Upper lobe of right lung (tissue), 1 donor: ENCODE data around the gene TMEM203. TPM values are rescaled to one million over a fixed set of nuclear protein-coding genes. Genes with fewer than 3 reads are reported as not detected.

Experiments
- ATAC-seq: fragments of 200-7000 bp; cut with Tn5 transposase; one replicate; pipeline ENCODE4 v1.9.1; 2020; ENCODE audit warnings: mild to moderate bottlenecking, moderate library complexity
- DNase-seq: peaks from one replicate; pipeline ENCODE4 v3.0.0-alpha.2; 2020
- H3K27ac ChIP-seq: fragments of 200-600 bp; one replicate; pipeline ENCODE4 v1.8.0; 2022
- H3K27me3 ChIP-seq: fragments of 200-600 bp; one replicate; pipeline ENCODE4 v1.8.0; 2022; ENCODE audit warnings: mild to moderate bottlenecking
- H3K36me3 ChIP-seq: fragments of 200-600 bp; one replicate; pipeline ENCODE4 v1.8.0; 2022
- H3K4me1 ChIP-seq: fragments of 200-600 bp; one replicate; pipeline ENCODE4 v1.8.0; 2022
- H3K4me3 ChIP-seq: fragments of 200-600 bp; one replicate; pipeline ENCODE4 v1.8.0; 2022; ENCODE audit warnings: mild to moderate bottlenecking
- H3K9me3 ChIP-seq: fragments of 200-600 bp; one replicate; pipeline ENCODE4 v1.8.0; 2022
- intact Hi-C: fragments of 100-400 bp; cut with DNase I; formaldehyde crosslinking; loops from one replicate; pipeline ENCODE4 v1.11.0; 2022
- total RNA-seq: library from RNA; stranded (reverse); fragmentation: NEBNext Ultra II Directional; extraction: Animal tissue kit (Norgen Biotek cat#: 25700); gene quantifications from one replicate; pipeline ENCODE4 v1.2.1, GENCODE V29; 2021
- TF ChIP-seq, protein P1 (sequence below): fragments of 200-600 bp; IDR thresholded peaks from one replicate; pipeline ENCODE4 v1.8.0; 2022; ENCODE audit warnings: antibody characterized with exemption
- donor health status: DM: no; HTN: yes; CAD: no; lungs with severe emphysema.

The TMEM203 gene
- total RNA-seq, 1 donor from 2014 or later, result 28.7 TPM

GRCh38 chr9:137187386-137187785, 18.1 kb downstream of the TMEM203 start:
- TF ChIP-seq, protein P1, sequence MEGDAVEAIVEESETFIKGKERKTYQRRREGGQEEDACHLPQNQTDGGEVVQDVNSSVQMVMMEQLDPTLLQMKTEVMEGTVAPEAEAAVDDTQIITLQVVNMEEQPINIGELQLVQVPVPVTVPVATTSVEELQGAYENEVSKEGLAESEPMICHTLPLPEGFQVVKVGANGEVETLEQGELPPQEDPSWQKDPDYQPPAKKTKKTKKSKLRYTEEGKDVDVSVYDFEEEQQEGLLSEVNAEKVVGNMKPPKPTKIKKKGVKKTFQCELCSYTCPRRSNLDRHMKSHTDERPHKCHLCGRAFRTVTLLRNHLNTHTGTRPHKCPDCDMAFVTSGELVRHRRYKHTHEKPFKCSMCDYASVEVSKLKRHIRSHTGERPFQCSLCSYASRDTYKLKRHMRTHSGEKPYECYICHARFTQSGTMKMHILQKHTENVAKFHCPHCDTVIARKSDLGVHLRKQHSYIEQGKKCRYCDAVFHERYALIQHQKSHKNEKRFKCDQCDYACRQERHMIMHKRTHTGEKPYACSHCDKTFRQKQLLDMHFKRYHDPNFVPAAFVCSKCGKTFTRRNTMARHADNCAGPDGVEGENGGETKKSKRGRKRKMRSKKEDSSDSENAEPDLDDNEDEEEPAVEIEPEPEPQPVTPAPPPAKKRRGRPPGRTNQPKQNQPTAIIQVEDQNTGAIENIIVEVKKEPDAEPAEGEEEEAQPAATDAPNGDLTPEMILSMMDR, result no peak
- H3K9me3 ChIP-seq, result no peaks in the 10 kb centered on the region
- peaks cover 57% of the 10 kb centered on the region for H3K36me3 ChIP-seq
- H3K4me1 ChIP-seq, result peaks cover 34% of the 10 kb centered on the region
- H3K27me3 ChIP-seq, result no peaks in the 10 kb centered on the region
- DNase-seq (no peak), ATAC-seq (no peak)
- H3K27ac ChIP-seq, result peak overlapping the region; percentile 95
- intact Hi-C loops, result no loop called here
- peak overlapping the region; percentile 99 for H3K4me3 ChIP-seq

DNA sequence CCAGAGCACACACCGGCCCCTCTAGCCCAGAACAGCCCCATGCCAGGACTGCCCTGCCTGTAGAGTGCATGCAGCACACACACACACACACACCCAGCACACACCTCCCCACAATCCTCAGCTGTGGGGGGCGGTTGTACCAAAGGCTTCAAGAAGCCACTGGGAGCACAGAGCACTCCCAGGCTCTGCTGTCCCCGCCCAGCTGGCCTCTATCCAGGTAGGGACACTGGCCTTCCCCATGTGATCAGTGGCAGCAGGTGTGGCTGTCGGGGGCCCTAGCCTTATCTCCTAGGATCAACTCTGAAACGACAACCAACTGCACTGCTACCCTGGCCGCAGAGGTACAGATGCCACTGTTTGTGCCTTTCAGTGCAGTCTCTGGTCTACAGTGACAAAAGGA, 19.1 kb downstream of the TMEM203 start:
- intact Hi-C loops, result no loop called here
- Histone ChIP-seq H3K4me1 (peaks cover 34% of the 10 kb centered on the region), H3K27me3 (no peaks in the 10 kb centered on the region), H3K27ac (no peak overlapping the region), H3K36me3 (peaks cover 58% of the 10 kb centered on the region), H3K4me3 (peak overlapping the region; percentile 99), H3K9me3 (no peaks in the 10 kb centered on the region)
- DNase-seq, result no peak
- TF ChIP-seq, protein P1, result no peak
- ATAC-seq, result no peak

GRCh38 chr9:137185921-137186320, 19.5 kb downstream of the TMEM203 start:
- no peak for ATAC-seq
- Histone ChIP-seq H3K27me3 (no peaks in the 10 kb centered on the region), H3K27ac (no peak overlapping the region), H3K4me1 (peaks cover 34% of the 10 kb centered on the region), H3K9me3 (no peaks in the 10 kb centered on the region), H3K36me3 (peaks cover 58% of the 10 kb centered on the region), H3K4me3 (no peak overlapping the region)
- DNase-seq, result no peak
- intact Hi-C loops, result no loop called here
- TF ChIP-seq, protein P1, result no peak

DNA sequence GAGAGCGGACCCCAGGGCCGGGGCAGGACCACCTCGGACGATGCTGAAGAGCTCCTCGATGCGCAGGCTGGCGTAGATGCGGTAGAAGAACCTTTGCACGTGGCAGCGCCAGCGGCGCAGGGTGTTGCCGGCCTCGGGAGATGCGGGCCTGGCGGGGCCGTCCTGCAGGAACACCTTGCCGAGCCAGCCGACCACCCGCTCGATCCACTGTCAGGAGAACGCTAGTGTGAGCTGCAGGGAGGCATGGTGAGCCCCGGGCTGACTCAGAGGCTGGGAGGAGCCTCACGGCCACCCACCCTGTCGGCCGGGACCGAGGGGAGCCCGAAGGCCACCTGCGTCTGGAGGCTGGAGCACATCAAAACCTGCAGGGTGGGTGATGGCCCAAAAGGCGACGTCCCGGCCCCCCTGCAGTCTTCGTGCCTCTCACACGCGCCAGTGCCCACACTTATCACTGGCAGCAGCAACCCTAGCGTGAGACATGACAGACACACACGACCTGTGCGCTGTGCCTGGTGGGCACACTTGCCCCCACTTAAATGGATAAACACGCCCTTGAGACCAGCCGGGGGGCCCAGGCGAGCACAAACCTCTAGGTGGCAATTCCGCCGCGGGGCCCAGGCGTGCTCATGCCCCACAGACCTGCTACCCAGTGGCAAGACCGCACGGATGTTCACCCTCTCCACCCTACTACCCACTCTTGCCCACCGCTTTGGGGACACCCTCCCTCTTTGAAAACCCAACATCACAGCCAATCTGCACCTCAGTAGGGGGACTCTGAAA, 20.4 kb downstream of the TMEM203 start:
- Histone ChIP-seq H3K9me3 (no peaks in the 10 kb centered on the region), H3K4me1 (peaks cover 30% of the 10 kb centered on the region), H3K36me3 (peaks cover 58% of the 10 kb centered on the region), H3K27me3 (no peaks in the 10 kb centered on the region), H3K27ac (no peak overlapping the region), H3K4me3 (no peak overlapping the region)
- intact Hi-C loops, result no loop called here
- no peak for DNase-seq
- no peak for ATAC-seq
- TF ChIP-seq, protein P1, result no peak

- no peak overlapping the region for H3K4me3 ChIP-seq
- H3K36me3 ChIP-seq, result peaks cover 63% of the 10 kb centered on the region
- intact Hi-C loops, result no loop called here
- TF ChIP-seq, protein P1, result no peak
- no peak for ATAC-seq
- H3K27me3 ChIP-seq, result no peaks in the 10 kb centered on the region
- no peak overlapping the region for H3K27ac ChIP-seq
- peaks cover 20% of the 10 kb centered on the region for H3K4me1 ChIP-seq
- no peaks in the 10 kb centered on the region for H3K9me3 ChIP-seq
- no peak for DNase-seq
These were observed 21.4 kb downstream of the TMEM203 start for GRCh38 chr9:137183980-137184595.
